Activated CD4-positive, alpha-beta T cell treated with anti-CD3 and anti-CD28 coated beads for 36 hours (primary cell): ENCODE measurements around the gene KANSL3. TPM values are rescaled to one million over a fixed set of nuclear protein-coding genes. Genes with fewer than 3 reads are reported as not detected.
A peak's percentile ranks its signal among the peaks of the same experiment; 100 is the strongest.

Experiments used
- ATAC-seq: fragments of 200-7000 bp; cut with Tn5 transposase; one replicate; pipeline ENCODE4 v1.10.0; 2021; ENCODE audit warnings: mild to moderate bottlenecking, moderate library complexity
- CTCF ChIA-PET: fragments of 350-600 bp; sonication (Branson Sonifier 250); formaldehyde crosslinking; loops from one replicate; lab custom pipeline; 2021; ENCODE audit warnings: antibody characterized with exemption; lab: Charles Lee
- POLR2A ChIA-PET: fragments of 350-600 bp; sonication (Branson Sonifier 250); formaldehyde crosslinking; loops from one replicate; lab custom pipeline; 2021; ENCODE audit warnings: antibody characterized with exemption, inconsistent platforms; lab: Charles Lee
- DNase-seq: peaks from one replicate; pipeline ENCODE4 v3.0.0-alpha.2; 2020
- H3K27ac Mint-ChIP-seq: one replicate; pipeline ENCODE4 v1.8.0; 2021; ENCODE audit warnings: mixed read lengths
- H3K27me3 Mint-ChIP-seq: one replicate; pipeline ENCODE4 v1.8.0; 2021; ENCODE audit warnings: mixed read lengths
- H3K36me3 Mint-ChIP-seq: one replicate; pipeline ENCODE4 v1.8.0; 2021; ENCODE audit warnings: low read depth, mixed read lengths
- H3K4me1 Mint-ChIP-seq: one replicate; pipeline ENCODE4 v1.8.0; 2021; ENCODE audit warnings: mixed read lengths
- H3K4me3 Mint-ChIP-seq: one replicate; pipeline ENCODE4 v1.8.0; 2021; ENCODE audit warnings: mild to moderate bottlenecking, moderate library complexity, mixed read lengths
- H3K9me3 Mint-ChIP-seq: one replicate; pipeline ENCODE4 v1.8.0; 2021; ENCODE audit warnings: low read depth, mixed read lengths
- intact Hi-C, 2 experiments: fragments of 100-400 bp; cut with DNase I in 1 of 2; cut with micrococcal nuclease in 1 of 2; formaldehyde crosslinking; loops; one replicate each; pipeline versions ENCODE4 v1.14.2 to v1.15.1; 2022 to 2024; cut with DNase I, micrococcal nuclease
- total RNA-seq, 2 experiments: library from RNA; stranded (reverse); gene quantifications; one replicate each; pipeline ENCODE4 v1.2.3, GENCODE V29; 2021

The KANSL3 gene
- 10 to 100 TPM; 33.9 to 39.1 TPM for total RNA-seq

DNA sequence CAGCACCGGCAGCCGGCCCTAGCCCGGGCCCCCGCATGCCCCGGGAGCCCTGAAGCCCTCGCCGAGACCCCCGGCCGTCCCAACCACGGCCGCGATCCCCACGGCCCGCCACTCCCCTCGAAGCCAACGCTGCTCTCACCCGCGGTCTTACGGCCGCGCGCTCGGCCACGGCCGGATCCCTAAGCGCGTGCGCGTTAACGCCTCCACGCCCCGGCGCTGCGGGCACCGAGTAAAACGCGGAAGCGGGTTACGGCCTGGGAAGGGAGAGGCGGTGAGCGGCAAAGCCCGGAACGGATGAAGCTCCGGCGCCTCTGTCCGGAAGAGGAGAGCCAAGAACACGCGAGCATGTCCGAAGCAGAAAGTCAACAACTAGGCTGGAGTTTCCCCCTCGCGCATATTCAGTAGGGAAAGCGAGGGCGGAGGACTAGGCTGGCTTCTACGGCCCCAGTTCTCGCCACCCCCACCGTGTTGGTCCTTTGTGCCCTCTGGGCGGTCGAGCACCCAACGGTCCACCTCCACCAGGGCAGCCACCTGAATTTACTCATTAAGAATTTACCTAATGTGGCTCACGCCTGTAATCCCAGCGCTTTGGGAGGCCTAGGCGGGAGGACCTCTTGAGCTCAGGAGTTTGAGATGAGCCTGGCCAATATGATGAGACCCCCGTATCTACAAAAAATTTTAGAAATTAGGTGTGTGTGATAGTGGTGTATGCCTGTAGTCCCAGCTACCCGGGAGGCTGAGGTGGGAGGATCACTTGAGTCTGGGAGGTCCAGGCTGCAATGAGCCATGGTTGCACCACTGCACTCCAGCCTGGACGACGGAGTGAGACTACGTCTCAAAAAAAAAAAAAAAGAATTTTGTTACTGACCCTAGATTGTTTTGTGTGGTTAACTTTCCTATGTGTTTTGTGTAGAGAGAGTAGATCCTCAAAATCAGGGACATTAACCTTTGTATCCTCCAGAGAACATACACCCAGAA, at the start of gene KANSL3:
Gene KANSL3 (minus strand): TSS at position 169 of the 978 bp plus-strand sequence. CDS start 1,177 bp downstream, outside the sequence.
- CTCF ChIA-PET, result interaction anchor here (0.5 to 1.9 kb wide), 4 partner anchors 9 to 474 kb away, joined by 3 to 13 read pairs (median 4); partner anchors contain the start of genes ANKRD36 and CNNM4
- ATAC-seq (peak; percentile 86), DNase-seq (peak; percentile 94)
- POLR2A ChIA-PET, result interaction anchor here (0.8 to 1.9 kb wide), 4 partner anchors 10 to 107 kb away, joined by 3 to 11 read pairs (median 4); no protein-coding TSS in a partner anchor
- H3K27ac Mint-ChIP-seq, result peak within 1 kb of the TSS; percentile 93
- no peaks in the 10 kb centered on the region for H3K27me3 Mint-ChIP-seq
- intact Hi-C loops, result loop anchor here (1.0 to 5.0 kb wide), 15 partner anchors 100 to 1024 kb away; partner anchors contain the start of genes ANKRD39 (in 2 of the 2), CNNM3 (in 2 of the 2), CNNM4 (in 2 of the 2) and LMAN2L (in 2 of the 2)
- H3K9me3 Mint-ChIP-seq, result no peaks in the 10 kb centered on the region
- H3K4me1 Mint-ChIP-seq, result peaks cover 30% of the 10 kb centered on the region
- H3K36me3 Mint-ChIP-seq, result peaks cover 30% of the 10 kb centered on the region
- peak within 1 kb of the TSS; percentile 91 for H3K4me3 Mint-ChIP-seq

DNA sequence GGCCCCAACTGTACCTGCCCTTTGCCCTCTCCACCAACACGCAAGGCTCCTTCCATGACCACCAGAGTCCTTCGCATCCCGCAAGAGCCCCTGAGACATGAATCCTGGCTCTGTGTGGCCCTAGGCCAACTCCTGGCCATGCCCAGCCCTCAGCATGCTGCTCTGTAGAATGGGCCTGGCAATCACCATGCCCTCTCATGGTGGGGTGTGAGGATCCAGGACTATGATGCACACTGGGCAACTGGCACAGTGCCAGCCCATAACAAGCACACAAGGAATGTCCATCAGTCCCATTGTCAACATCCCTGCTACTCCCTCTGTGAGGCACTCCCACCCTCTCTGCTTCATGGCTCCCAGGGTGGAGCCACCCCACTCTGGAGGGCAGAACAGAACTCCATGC, 49.2 kb upstream of the KANSL3 start:
- intact Hi-C loops, result no loop called here
- POLR2A ChIA-PET, result no interaction called here

DNA sequence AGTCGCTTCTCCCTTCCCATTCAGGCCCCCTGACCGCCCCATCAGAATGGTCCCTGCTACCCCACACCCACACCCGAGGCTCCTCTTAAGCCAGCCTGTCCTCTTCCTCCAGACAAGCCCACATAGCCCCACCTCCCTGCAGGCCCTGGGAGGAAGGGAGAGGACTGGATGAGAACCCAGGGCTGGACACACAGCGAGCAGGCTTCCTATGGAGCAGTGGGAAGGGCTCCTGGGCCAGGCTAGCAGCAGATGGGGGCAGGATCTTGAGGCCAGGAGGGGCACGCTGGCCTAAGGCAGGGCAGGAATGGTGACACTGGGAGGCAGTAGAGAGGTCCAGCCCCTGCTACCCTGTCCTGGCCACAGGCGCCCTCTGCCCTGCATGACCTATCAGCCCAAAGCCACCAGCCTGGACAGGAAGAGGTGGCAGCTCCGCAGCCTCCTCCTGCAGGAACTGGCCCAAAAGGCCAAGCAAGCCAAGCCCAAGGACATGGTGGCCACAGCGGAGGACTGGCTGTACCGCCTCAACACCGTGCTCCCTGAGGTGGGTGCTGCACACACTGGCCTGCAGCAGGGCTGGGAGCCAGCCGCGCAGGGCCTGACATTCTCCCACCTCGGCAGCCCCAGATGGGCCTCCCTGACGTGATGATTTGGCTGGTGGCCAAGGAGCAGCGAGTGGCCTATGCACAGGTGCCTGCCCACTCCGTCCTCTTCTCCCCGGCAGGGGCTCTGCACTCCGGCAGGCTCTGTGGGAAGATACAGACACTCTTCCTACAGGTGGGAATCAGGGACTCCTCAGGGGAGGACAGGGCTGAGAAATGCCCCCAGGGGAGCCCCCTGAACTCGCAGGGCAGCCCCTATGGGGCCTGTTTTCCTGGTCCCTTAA, 47.7 kb upstream of the KANSL3 start:
- DNase-seq (no peak), ATAC-seq (no peak)
- intact Hi-C loops, result no loop called here
- Mint-ChIP-seq H3K4me3 (no peak overlapping the region), H3K36me3 (no peaks in the 10 kb centered on the region), H3K27ac (no peak overlapping the region), H3K27me3 (peaks cover 4% of the 10 kb centered on the region), H3K4me1 (no peaks in the 10 kb centered on the region), H3K9me3 (no peaks in the 10 kb centered on the region)
- POLR2A ChIA-PET, result no interaction called here
- CTCF ChIA-PET, result no interaction called here

More for the DNA sequence above, 49.2 kb upstream of the KANSL3 start:
- no peak overlapping the region for H3K4me3 Mint-ChIP-seq
- CTCF ChIA-PET, result no interaction called here
- no peak for DNase-seq
- H3K36me3 Mint-ChIP-seq, result no peaks in the 10 kb centered on the region
- no peak overlapping the region for H3K27ac Mint-ChIP-seq
- peaks cover 4% of the 10 kb centered on the region for H3K27me3 Mint-ChIP-seq
- no peaks in the 10 kb centered on the region for H3K4me1 Mint-ChIP-seq
- H3K9me3 Mint-ChIP-seq, result no peaks in the 10 kb centered on the region
- ATAC-seq, result no peak

DNA sequence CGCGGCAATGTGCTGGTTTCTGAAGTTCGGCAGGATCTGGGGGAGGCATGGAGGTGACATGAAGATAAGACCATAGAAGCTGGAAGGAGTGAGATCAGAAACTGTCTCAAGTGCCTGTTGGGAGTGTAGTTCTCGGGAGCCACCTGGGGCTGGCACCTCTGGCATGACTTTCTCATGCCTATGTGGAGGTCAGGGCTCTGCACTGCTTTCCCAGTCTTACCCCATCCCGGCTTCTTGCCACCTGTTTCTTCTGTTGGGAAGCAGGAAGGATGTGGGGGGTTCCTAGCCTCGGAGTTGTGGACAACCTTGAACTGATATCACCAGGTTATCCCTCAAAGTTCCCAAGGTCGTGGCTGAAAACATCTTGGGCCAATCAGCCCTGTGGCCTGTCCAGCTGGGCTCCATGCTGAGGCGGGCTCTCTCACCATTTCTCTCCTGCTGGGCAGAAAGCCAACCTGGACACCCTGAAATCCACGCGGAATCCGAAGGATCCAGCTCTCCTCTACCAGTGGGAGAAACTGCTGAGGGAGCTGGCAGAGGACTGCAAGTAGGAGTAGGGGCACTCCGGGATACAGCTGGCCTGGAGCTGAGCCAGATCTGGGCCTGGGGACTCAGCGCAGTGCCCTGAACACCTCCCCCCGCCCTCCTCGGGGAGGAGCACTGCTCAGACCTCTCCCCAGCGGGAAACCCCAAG, 46.9 kb upstream of the KANSL3 start:
- H3K36me3 Mint-ChIP-seq, result no peaks in the 10 kb centered on the region
- ChIA-PET POLR2A (no interaction called here), CTCF (no interaction called here)
- no peaks in the 10 kb centered on the region for H3K4me1 Mint-ChIP-seq
- intact Hi-C loops, result no loop called here
- H3K9me3 Mint-ChIP-seq, result no peaks in the 10 kb centered on the region
- peaks cover 7% of the 10 kb centered on the region for H3K27me3 Mint-ChIP-seq
- H3K27ac Mint-ChIP-seq, result no peak overlapping the region
- no peak for ATAC-seq
- no peak overlapping the region for H3K4me3 Mint-ChIP-seq
- DNase-seq, result no peak

DNA sequence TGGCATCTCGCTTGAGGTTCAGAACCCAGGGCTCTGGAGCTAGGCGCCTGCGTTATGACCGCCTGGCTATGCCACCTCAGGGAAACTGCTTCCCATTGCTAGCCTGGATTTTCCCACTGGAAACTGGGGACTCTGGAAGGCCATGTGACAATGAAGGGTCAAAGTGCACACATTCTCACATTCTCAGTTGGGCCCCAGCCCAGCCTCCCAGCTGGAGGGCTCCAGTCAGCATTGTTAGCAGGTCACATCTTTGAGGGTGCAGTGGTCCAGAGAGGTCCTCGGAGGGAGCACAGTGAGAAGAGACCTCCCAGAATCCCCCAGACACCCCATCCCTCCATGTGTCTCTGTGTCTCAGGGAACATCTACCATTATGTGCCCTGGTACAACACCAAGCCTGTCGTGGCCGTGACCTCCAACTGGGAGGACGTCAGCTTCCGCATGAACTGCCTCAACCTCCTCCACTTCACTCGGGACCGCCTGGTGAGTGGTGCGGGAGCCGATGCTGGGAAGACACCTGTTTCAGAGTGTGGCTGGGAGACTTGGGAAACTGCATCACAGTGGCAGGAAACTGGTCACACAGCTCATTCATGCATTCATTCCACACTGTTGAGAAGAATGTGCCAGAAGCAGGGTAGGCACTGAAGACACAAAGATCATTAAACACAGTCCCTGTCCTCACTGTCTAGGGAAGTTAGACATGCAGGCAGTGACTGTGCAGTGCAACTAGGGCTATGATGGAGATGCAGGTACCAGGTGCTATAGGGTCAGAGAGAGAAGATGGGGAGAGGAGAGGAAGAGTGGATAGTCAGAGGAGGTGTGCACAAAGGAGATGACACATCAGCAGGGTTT, 46.1 kb upstream of the KANSL3 start:
- ATAC-seq, result no peak

DNA sequence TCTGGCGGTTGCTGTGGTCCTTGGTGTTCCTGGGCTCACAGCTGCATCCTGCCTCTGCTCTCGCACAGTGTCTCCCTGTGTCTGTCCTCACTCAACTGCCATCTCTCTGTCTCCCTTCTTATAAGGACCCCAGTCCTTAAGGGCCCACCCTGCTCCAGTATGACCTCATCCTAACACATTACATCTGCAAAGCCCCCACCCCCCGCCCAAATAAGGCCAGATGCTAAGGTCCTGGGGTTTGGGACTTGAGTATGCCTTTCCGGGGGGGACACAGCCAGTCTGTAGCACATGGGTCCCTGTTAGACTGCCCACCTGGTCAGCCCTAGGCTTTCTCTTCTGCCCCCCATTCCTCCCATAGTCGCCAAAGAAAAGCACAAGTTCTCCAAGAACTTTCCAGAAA, 45.2 kb upstream of the KANSL3 start:
- Mint-ChIP-seq H3K27ac (no peak overlapping the region), H3K27me3 (peaks cover 7% of the 10 kb centered on the region), H3K36me3 (no peaks in the 10 kb centered on the region), H3K4me1 (no peaks in the 10 kb centered on the region), H3K4me3 (no peak overlapping the region), H3K9me3 (no peaks in the 10 kb centered on the region)
- ChIA-PET CTCF (interaction anchor here (0.6 to 0.7 kb wide), 2 partner anchors 159 to 509 kb away, joined by 3 read pairs; no protein-coding TSS in a partner anchor), POLR2A (no interaction called here)
- intact Hi-C loops, result no loop called here
- ATAC-seq, result no peak
- no peak for DNase-seq

More for the DNA sequence above, 46.1 kb upstream of the KANSL3 start:
- Mint-ChIP-seq H3K27ac (no peak overlapping the region), H3K4me3 (no peak overlapping the region), H3K9me3 (no peaks in the 10 kb centered on the region), H3K27me3 (peaks cover 7% of the 10 kb centered on the region), H3K36me3 (no peaks in the 10 kb centered on the region), H3K4me1 (no peaks in the 10 kb centered on the region)
- CTCF ChIA-PET, result interaction anchor here (0.7 kb wide), 1 partner anchor 158 kb away, joined by 3 read pairs; no protein-coding TSS in a partner anchor
- intact Hi-C loops, result no loop called here
- no peak for DNase-seq
- POLR2A ChIA-PET, result no interaction called here

DNA sequence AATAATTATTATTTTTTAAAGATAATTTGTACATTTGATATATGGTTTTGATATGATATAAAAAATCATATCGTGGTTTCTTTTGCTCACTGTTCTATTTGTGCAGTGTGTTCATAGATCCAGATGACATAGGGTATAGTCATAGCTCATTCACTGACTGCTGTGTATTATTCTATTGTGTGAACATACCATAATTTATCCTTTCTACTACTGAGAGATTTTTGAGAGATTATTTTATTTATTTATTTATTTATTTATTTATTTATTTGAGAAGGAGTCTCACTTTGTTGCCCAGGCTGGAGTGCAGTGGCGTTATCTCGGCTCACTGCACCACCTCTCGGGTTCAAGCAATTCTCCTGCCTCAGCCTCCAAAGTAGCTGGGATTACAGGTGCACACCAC, 43.4 kb upstream of the KANSL3 start:
- no peak for ATAC-seq
- intact Hi-C loops, result no loop called here
- Mint-ChIP-seq H3K4me3 (no peak overlapping the region), H3K36me3 (no peaks in the 10 kb centered on the region), H3K27me3 (peaks cover 7% of the 10 kb centered on the region), H3K4me1 (no peaks in the 10 kb centered on the region), H3K27ac (no peak overlapping the region), H3K9me3 (no peaks in the 10 kb centered on the region)
- ChIA-PET CTCF (no interaction called here), POLR2A (no interaction called here)
- no peak for DNase-seq

DNA sequence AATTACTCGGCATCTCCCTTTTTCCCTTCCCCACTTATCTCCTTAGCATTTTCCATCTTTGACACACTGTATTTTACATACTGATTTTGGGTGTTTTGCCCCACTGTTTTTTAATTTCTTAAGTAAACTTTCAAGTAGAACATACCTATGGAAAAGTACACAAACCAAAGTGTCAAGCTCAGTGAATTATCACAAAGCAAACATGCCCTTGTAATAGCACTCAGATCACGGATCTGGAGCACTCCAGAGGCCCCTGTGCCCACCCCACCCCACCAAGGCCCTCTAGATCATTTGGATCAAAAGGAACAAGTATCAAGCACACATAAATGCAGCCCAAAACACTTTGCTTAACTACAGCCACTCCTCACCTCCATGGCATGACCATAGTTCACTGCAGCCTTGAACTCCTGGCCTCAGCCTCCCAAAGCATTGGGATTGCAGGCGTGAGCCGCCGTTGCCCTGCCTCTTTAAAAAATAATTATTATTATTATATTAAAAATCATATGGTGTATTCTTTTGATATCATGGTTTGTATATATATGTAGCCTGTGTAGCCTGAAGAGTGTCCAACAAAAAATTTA, 42.5 kb upstream of the KANSL3 start:
- no peaks in the 10 kb centered on the region for H3K9me3 Mint-ChIP-seq
- H3K27ac Mint-ChIP-seq, result no peak overlapping the region
- intact Hi-C loops, result no loop called here
- no peak for DNase-seq
- no peaks in the 10 kb centered on the region for H3K36me3 Mint-ChIP-seq
- ChIA-PET POLR2A (no interaction called here), CTCF (interaction anchor here (0.7 kb wide), 1 partner anchor 132 kb away, joined by 3 read pairs; no protein-coding TSS in a partner anchor)
- no peaks in the 10 kb centered on the region for H3K4me1 Mint-ChIP-seq
- no peak for ATAC-seq
- H3K4me3 Mint-ChIP-seq, result no peak overlapping the region
- H3K27me3 Mint-ChIP-seq, result peaks cover 7% of the 10 kb centered on the region

DNA sequence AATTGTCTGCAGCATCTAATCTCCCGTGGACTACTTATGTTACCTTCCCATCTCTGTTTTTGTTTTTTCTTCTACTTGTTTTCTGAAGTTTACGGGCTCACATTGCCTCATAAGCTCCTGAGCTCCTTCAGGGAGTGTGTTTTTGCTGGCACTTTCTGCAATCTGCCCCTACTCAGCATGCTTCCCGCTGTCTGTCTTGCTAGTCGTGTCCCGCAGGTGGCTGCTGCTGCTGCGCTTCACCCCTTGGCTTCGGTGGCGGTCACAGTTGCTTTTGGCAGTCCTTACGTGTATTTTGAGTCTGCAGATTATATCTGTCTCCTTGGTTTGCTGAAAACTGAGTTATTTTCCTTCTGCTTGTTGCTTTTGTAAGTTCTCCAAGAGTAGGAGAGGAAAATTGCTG, 41.7 kb upstream of the KANSL3 start:
- POLR2A ChIA-PET, result no interaction called here
- Mint-ChIP-seq H3K9me3 (no peaks in the 10 kb centered on the region), H3K4me1 (no peaks in the 10 kb centered on the region), H3K27ac (no peak overlapping the region), H3K27me3 (peaks cover 7% of the 10 kb centered on the region), H3K36me3 (no peaks in the 10 kb centered on the region), H3K4me3 (no peak overlapping the region)
- DNase-seq (no peak), ATAC-seq (no peak)
- intact Hi-C loops, result no loop called here
- CTCF ChIA-PET, result interaction anchor here (0.6 to 1.3 kb wide), 2 partner anchors 15 to 155 kb away, joined by 3 read pairs; no protein-coding TSS in a partner anchor
